K562 (cell line): Measurements from ENCODE around the gene TMEM205. TPM values are rescaled to one million over a fixed set of nuclear protein-coding genes. Genes with fewer than 3 reads are reported as not detected.

ENCODE experiments used
- ATF3 ChIP-seq, 2 experiments: fragments of 450-650 bp in 1 of 2; sonication (generic) in 1 of 2; formaldehyde crosslinking in 1 of 2; IDR thresholded peaks in 1 of 2; conservative IDR thresholded peaks in 1 of 2; 2 replicates each; pipeline versions ENCODE4 v1.6.1 to v1.8.1; 2016 to 2023; ENCODE audit warnings: mild to moderate bottlenecking in 2 of 2, moderate library complexity in 2 of 2, inconsistent platforms in 1 of 2, missing genetic modification reagents in 1 of 2
- BRF1 ChIP-seq: IDR thresholded peaks from 3 replicates; pipeline ENCODE4 v1.6.1; 2011; ENCODE audit warnings: borderline replicate concordance, mild to moderate bottlenecking; ENCODE audit not compliant: insufficient read length; ENCODE audit errors: extremely low read depth
- CLOCK ChIP-seq: fragments of 250-450 bp; sonication (Bioruptor Pico); IDR thresholded peaks from 2 replicates; pipeline ENCODE4 v1.4.0; 2020; ENCODE audit warnings: mild to moderate bottlenecking, moderate library complexity, borderline replicate concordance
- PCBP1 ChIP-seq: fragments of 200-400 bp; formaldehyde crosslinking; IDR thresholded peaks from 2 replicates; pipeline ENCODE4 v1.6.1; 2018; ENCODE audit warnings: mild to moderate bottlenecking, low read depth, low read length; ENCODE audit not compliant: poor library complexity, severe bottlenecking
- PHF20 ChIP-seq: fragments of 450-650 bp; IDR thresholded peaks from 2 replicates; pipeline ENCODE4 v1.6.1; 2018; ENCODE audit not compliant: partially characterized antibody
- RBM25 ChIP-seq: fragments of 200-400 bp; formaldehyde crosslinking; IDR thresholded peaks from 2 replicates; pipeline ENCODE4 v1.6.1; 2018; ENCODE audit warnings: low read length, low read depth, moderate library complexity; ENCODE audit not compliant: severe bottlenecking
- SIN3B ChIP-seq: fragments of 450-650 bp; IDR thresholded peaks from 2 replicates; pipeline ENCODE4 v1.6.1; 2017; ENCODE audit warnings: low read depth, mild to moderate bottlenecking, moderate library complexity
- SNRNP70 ChIP-seq: fragments of 200-400 bp; formaldehyde crosslinking; optimal IDR thresholded peaks from 2 replicates; pipeline ENCODE3; 2017; ENCODE audit warnings: low read depth, low read length
- SRSF1 ChIP-seq: fragments of 200-400 bp; formaldehyde crosslinking; IDR thresholded peaks from 2 replicates; pipeline ENCODE4 v1.6.1; 2017; ENCODE audit warnings: mild to moderate bottlenecking, low read depth, low read length, moderate library complexity
- TCF7L2 ChIP-seq: fragments of 150-350 bp; IDR thresholded peaks from 2 replicates; pipeline ENCODE4 v1.6.1; 2016; ENCODE audit warnings: low read depth, mild to moderate bottlenecking, low read length, moderate library complexity
- TFAP4 ChIP-seq: sonication (generic); formaldehyde crosslinking; IDR thresholded peaks from 2 replicates; pipeline ENCODE4 v1.8.0; 2022; ENCODE audit warnings: missing genetic modification reagents, mild to moderate bottlenecking, moderate library complexity, borderline replicate concordance
- ZNF12 ChIP-seq: sonication (generic); formaldehyde crosslinking; IDR thresholded peaks from 2 replicates; pipeline ENCODE4 v1.4.0; 2020; ENCODE audit warnings: mild to moderate bottlenecking, missing genetic modification reagents
- ZNF146 ChIP-seq: IDR thresholded peaks from one replicate; pipeline ENCODE4 v1.6.1; 2018; ENCODE audit warnings: missing compliant biosample characterization; ENCODE audit not compliant: unreplicated experiment
- ZNF174 ChIP-seq: fragments of 250-450 bp; sonication (Bioruptor Pico); IDR thresholded peaks from 2 replicates; pipeline ENCODE4 v1.4.0; 2020; ENCODE audit warnings: mild to moderate bottlenecking
- ZNF316 ChIP-seq: fragments of 450-650 bp; IDR thresholded peaks from 2 replicates; pipeline ENCODE4 v1.6.1; 2016
- ZNF384 ChIP-seq: IDR thresholded peaks from 2 replicates; pipeline ENCODE4 v1.6.1; 2012; ENCODE audit warnings: low read depth, low read length, improper control_type of control experiment
- ZNF707 ChIP-seq: fragments of 250-450 bp; sonication (Bioruptor Pico); conservative IDR thresholded peaks from 2 replicates; pipeline ENCODE4 v1.8.0; 2022; ENCODE audit warnings: inconsistent platforms, mild to moderate bottlenecking, moderate library complexity
- ZSCAN29 ChIP-seq: fragments of 450-650 bp; IDR thresholded peaks from 2 replicates; pipeline ENCODE4 v1.6.1; 2017
- polyA plus RNA-seq, 8 experiments: library from polyadenylated mRNA; depleted of rRNA in 4 of 8; stranded (reverse) in 5 of 8; unstranded in 3 of 8; fragments of >200 nt; fragmentation: Nextera tagmentation in 2 of 8; fragmentation: Illumina TruSeq in 1 of 8; extraction: Ambion mirVana in 2 of 8; extraction: Trizol in 1 of 8; gene quantifications; 2 replicates each; pipeline versions ENCODE4 v1.2.1 to v1.2.3, GENCODE V29; 2011 to 2014; ENCODE audit warnings: inconsistent platforms in 1 of 8, missing spikeins in 1 of 8
- total RNA-seq, 7 experiments: library from RNA; depleted of rRNA in 6 of 7; stranded (reverse); fragments of >200 nt in 6 of 7; fragmentation: Illumina TruSeq in 2 of 7; extraction: Trizol in 2 of 7; gene quantifications; 2 replicates each; pipeline versions ENCODE4 v1.2.1 to v1.2.3, GENCODE V29; 2011 to 2021; ENCODE audit warnings: low replicate concordance in 1 of 7

Gene TMEM205
- total and polyA plus RNA-seq, 9 of the 15 experiments (the other 6 are each of a cell fraction or from before 2014, with no cell fraction given) = 21.3 to 81.5 (median 44.1) TPM

GRCh38 chr19:11382898-11383705, 37.0 kb upstream of the TMEM205 start (continued):
- TF ChIP-seq PHF20 (no peak), ZNF316 (no peak), ZNF174 (no peak), ZNF12 (no peak), PCBP1 (peak; percentile 71), ZNF384 (0 out of 2 replicates have a peak, but pooled peaks have one; percentile 43), CLOCK (no peak), SNRNP70 (no peak), ZNF146 (CRISPR knock-in tag) (no peak), ZSCAN29 (no peak), SIN3B (no peak), ZNF707 (CRISPR knock-in tag) (no peak), TFAP4 (CRISPR knock-in tag) (peak; percentile 95), BRF1 (no peak), SRSF1 (no peak), ATF3 (IDR thresholded peaks at IDR 0.05) (no peak), ATF3 (CRISPR knock-in tag; conservative IDR thresholded peaks at IDR 0.05) (no peak), TCF7L2 (no peak), RBM25 (peak; percentile 32)
